Right lung (tissue), 5 donors: ENCODE measurements around the gene THSD4. TPM values are rescaled to one million over a fixed set of nuclear protein-coding genes. Genes with fewer than 3 reads are reported as not detected.
"Not testable (repeated sequence)": the region's sequence is repeated elsewhere in the genome, so short reads cannot be mapped to it uniquely, and the experiment has no call there.

ENCODE experiments used
- DNase-seq, 2 donors: peaks; one replicate each; pipeline ENCODE4 v3.0.0-alpha.2; 2013
- polyA plus RNA-seq, 5 donors: library from polyadenylated mRNA; unstranded; fragments of 120-200 nt; gene quantifications; one replicate each; pipeline versions ENCODE4 v1.2.1 to v1.2.3, GENCODE V29; 2013; ENCODE audit warnings: inconsistent platforms in 1 of 5, low replicate concordance in 1 of 5; ENCODE audit not compliant: insufficient read length in 5 of 5, insufficient read depth in 1 of 5

The THSD4 gene
- polyA plus RNA-seq, 5 donors = 14.0 to 27.2 (median 17.1) TPM

DNA sequence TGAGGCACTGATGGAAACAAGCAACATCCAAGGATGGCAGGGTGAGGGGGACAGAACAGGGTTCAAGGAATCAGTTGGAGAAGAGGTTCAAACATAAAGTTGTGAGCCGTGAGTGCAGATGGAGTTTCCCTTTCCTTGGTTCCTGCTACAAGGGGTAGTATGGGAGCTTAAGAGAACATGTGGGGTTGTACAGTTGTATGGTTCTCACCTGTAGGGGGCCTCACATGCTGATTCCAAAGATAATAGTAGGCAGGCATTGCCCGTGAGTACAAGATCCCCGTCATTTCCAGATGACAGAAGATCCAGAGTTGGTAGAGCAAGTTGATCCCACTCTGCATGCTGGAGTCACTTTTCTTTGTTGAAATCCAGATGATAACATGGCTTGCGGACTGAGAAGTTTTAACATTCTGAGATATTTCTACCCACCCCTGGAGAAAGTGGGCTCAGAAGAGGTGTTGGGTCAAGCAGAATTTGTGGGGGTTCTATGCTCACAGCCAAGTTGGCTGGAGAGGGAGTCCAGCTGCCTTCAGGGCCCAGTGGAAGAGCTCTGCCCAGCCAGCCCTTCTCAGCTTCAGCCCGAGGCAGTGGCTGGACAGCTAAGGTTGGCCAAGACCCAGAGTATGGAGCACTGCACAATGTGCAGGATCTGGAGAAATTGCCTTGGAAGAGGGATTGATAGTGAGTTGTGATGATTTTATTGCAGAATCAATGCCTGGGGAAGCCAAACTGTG lies 141.8 kb downstream of the THSD4 start:
- peak; percentile 66 to 69 for DNase-seq

DNA sequence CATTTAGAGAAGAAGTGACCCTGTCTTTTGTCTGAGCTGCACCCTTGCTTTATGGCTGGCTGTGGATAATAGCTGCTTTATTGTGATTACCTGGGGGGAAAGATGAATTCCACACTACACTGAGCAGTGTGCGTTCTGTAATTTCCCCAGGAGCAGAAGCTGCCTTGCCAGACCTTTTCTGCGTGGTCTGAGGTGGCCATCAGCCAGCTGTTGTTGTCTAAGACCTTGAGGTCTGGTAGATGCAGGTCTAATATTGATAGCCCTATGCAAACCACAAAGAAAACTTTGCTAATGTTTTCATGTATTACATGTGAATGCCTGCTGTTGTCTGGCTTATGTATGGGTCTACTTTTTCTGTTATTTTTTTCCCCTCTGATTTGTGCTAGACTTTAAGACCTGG lies 144.6 kb downstream of the THSD4 start:
- DNase-seq = no peak

DNA sequence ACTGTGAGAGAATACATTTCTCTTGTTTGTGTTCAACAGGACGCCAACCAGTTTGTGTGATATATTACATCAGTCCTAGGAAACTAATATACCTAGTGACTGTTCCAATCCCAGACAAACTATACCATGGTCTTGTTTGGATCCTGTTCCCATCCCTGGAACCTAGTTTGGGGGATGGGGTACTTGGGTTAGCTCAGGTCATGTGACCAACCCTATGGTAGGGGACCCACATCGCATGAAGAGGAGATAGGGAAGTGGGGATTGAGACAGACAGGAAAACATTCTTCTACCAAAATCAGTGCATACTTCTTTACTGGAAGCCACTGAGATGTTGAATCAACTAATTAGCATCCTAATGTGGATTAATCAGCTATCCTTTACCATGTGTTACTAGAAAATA lies 146.1 kb downstream of the THSD4 start:
- DNase-seq = no peak

DNA sequence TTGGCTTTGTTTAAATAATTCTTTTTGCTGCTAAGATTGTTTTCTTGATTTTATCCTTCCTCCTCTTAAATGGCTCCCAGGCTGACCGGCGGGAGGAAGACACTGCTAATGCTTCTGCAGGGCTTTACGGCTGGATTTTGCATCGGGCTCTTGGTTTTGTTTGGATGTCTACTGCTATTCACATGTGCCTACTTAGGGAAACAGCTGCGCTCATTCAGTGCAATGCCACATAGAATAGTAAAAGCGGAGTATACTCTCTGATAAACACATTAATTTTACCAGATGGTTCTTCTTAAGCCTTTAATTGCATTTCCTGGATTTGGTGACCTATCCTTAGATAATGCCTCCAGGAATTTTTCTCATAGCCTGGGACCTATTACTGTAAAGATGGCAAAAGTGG lies 146.6 kb downstream of the THSD4 start:
- no peak for DNase-seq

DNA sequence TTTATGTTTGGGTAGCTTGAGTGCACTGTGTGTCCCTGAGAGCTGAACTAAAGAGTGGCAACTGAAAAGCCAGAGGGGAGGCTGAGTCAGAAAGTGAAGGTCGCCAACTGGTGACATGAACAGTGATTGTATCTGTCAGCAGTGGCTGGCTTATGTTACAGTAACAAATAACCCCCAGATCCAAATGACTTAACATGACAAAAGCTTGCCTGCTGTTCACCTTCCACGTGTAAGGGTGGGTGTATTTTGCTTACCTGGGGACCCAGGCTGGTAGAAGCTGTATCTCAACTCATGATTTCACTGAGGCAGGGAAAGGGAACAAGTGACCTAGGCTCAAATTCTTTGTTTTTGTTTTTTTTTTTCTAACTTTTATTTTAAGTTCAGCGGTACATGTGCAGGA lies 147.3 kb downstream of the THSD4 start:
- DNase-seq = no peak

DNA sequence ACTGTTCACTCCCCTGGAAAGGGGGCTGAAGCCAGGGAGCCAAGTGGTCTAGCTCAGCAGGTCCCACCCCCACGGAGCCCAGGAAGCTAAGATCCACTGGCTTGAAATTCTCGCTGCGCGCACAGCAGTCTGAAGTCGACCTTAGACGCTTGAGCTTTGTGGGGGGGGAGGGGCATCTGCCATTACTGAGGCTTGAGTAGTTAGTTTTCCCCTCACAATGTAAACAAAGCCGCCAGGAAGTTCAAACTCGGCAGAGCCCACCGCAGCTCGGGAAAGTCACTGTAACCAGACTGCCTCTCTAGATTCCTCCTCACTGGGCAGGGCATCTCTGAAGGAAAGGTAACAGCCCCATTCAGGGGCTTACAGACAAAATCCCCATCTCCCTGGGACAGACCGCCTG lies 150.3 kb downstream of the THSD4 start:
- not testable (repeated sequence) for DNase-seq

DNA sequence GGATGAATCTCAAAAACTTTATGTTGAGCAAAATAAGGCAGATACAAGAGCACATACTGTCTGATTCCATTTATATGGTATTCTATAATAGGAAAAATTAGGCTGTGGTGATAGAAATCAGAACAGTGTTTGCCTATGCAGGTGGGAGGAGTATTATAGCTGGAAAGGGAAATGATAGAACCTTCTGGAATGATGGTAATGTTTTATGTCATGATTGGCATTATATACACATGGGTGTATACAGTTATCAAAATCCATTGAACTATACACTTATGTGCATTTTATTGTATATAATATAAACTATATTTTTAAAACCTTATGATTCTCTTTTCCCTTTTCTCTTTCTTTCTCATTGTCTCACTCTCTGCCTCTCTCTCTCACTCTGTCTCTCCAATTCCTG lies 156.1 kb downstream of the THSD4 start:
- DNase-seq = no peak

DNA sequence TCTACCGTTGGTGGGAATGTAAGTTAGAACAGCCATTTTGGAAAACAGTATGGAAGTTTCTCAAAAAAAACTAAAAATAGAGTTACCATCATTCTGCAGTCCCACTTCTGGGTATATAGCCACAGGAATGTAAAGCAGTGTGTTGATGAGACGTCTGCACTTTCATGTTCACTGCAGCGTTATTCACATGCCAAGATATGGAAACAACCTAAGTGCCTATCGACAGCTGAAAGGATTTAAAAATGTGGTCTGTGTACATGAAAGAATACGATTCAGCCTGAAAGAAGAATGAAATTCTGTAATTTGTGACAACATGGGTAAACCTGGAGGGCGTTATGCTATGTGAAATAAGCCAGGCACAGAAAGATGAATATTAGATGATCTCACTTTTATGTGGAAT lies 157.7 kb downstream of the THSD4 start:
- DNase-seq = no peak

DNA sequence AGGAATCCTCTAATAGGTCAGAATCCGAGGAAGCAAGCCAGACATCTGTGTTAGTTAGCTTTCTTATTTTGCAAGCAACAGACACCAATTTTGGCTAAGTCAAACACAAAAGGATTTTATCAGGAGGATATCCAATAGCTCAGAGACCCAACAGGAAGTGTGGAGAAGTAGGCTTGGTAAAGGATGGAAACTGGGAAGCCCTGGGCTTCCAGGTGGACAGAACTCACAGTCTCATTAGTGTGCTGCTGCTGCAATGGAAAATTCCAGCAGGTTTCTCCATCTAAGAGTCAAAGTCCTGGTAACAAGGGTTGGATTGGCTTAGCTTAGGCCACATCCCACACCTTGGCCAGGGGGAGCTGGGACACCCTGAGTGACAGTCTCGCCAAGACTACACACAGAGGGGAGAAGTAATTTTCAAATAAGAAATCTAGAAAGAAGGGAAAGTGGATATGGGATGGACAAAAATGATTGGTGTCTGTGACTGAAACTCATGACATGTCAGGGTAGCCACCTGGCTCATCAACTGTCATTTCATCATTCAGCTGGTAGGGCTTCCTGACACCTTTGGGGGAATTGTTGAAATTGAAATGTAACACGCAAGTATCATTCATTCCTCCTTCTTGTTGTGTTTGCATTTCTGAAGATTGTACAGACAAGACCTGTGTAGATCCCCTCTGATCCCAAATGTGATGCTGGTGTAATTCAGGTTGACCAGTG lies 158.6 kb downstream of the THSD4 start:
- no peak for DNase-seq

DNA sequence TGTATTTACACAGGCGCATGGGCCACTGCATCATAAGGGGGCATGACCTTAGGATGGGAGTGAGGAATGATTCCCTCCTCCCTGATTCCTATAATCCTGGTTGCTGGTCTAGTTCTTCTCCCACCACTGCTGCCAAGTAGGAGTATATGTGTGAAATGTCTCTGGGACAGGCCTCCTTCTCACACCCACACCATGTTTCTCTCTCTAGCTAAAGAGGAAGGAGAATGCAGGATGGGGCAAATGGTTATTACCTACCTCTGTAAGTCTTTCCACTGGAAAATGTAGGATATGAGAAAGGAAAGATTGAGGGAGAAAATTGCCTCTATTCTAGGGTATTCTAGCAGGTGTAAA lies 159.2 kb downstream of the THSD4 start:
- no peak for DNase-seq

DNA sequence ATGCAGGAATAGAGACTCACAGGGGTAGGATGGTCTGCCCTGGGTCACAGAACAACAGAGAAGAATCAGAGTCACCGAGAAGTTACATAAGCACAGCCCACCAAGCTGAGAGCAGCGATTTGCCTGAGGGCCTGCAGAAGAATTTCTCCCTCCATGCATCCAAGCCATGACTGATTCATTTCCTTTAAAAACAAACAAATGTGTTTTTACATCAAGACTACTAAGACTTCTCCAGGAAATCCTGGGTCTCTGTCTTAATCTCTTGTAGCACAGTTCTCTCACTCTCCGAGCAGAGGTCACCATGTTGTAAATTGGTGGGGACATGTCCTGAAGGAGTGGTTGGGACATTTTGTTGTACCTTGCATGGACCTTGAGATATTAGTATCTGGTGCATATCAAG lies 159.8 kb downstream of the THSD4 start:
- no peak for DNase-seq

DNA sequence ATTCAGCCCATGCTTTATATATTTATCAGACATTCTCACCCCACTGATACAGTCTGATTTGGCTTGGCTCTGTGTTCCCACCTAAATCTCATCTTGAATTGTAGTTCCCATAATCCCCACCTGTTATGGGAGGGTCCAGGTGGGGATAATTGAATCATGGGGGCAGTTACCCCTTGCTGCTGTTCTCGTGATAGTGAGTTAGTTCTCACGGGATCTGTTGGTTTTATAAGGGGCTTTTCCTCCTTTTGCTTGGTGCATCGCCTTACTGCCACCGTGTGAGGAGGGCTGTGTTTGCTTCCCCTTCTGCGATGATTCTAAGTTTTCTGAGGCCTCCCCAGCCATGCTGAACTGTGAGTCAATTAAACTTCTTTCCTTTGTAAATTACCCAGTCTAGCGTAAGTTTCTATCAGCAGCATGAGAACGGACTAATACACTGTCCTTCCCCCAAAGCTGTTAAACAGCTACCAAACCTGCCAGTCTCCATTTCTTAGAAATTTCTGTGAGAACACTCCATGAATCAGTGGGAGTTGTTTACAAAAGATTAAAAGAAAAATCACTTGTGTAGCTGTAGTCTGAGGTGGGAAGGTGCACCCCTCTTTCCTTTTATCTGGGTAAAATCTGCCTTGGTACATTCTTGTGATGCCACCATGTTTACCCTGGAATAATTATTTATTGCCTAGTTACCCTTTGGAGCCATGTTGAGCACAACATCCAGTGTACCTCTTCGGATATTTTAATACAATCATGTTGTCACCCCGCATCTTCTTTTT lies 160.5 kb downstream of the THSD4 start:
- no peak for DNase-seq

DNA sequence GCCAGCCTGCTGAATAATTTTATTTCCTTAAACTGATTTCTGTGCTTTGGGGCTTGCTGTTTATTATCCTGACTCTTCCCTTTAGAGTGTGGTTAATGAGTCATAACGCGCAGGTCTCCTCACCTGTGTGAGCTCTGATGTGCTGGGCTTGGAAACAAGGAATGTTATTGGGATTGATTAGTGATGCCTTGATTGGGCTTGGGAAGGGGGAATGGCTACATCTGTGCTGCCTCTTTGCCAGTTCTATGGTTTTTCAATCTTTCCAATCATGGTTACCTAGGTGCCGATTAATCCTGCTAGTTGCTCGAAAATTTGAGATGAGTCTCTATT lies 161.0 kb downstream of the THSD4 start:
- no peak for DNase-seq

DNA sequence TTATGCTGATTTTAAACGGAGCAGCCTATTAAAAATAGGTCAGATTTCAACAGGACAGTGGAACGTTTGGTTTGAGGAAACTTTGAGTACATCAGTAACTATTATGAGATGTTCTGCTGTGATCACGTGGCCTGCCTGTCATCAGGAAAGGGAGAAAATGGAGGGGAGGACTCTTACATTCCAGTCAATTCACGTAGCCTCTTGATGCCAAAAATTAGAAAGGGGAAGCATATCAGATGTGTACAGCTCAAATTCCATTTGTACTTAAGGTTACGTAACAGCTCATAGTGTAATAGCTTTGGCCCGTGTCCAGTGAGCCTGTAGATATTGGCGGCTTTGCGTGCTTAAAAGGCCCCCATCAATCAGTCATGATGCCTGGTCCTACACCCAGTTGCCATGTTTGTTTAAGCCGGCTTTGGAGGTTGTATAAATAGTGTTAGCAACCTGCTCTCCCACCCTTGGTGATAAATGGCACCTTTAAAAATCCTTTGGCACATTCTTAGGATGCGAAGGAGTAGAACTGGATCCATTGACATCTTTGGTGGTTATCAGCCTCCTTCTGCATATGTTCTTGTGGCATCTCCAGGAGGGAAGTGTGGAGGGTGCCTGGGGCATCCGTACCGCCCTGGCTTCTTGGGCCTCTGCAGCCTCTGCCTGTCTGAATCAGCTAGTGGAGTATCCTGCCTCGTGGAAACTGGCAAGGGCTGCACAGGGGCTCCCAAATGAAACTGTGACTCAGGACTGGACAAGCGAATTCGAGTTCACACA lies 163.9 kb downstream of the THSD4 start:
- peak; percentile 82 for DNase-seq

DNA sequence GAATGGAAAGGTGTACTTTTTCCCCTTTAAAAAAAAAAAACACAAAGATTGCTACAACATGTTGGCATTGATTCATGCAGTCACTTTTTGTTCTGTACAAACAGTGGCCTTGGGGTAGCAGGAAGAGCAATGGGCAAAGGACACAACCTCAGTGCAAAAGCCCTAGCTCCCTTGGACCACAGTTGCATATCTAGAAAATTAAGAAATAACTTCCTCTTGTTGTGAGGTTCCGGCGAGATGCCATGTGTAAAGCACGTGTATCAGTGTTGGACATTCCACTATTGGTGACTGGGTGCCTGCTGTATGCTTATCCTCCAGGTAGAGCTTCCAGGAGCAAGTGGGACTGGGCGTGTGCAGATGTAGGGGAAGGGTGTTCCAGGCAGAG lies 164.5 kb downstream of the THSD4 start:
- no peak for DNase-seq

DNA sequence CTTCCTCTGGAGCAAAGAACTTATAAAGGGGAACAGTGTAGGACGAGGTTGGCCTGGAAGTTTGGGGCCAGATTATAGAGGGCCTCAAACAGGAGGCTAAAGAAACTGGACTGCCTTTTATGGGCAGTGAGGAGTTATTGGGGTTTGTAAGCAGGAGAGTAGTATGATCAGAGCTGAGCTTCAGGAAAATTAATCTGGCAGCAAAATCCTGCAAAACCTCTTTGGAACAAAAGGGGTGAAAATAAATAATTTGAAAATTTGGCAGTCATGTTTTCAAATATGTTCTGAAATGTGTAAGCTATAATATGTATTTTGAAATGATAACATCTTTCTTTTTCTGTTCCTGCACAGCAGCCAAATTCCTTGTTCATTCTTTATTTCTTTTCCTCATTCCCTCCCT lies 164.9 kb downstream of the THSD4 start:
- no peak for DNase-seq

DNA sequence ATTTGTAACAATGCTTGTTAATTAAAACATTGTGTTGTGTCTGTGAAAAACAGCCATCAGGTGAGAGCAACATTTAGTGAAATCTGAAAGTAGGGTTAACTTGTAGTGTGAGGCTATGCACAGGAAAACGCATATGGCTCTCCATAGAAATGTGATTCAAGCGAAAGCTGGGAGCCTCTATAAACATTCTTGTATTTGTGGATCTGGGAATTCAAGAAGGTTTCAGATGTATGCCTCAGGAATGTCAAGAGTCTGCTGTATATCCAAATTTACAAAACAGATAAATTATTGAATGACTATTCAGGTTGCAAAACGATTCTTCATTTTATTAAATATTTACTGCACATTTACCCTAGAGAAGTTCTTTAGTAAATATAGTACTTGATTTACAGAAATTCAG lies 166.0 kb downstream of the THSD4 start:
- no peak for DNase-seq

DNA sequence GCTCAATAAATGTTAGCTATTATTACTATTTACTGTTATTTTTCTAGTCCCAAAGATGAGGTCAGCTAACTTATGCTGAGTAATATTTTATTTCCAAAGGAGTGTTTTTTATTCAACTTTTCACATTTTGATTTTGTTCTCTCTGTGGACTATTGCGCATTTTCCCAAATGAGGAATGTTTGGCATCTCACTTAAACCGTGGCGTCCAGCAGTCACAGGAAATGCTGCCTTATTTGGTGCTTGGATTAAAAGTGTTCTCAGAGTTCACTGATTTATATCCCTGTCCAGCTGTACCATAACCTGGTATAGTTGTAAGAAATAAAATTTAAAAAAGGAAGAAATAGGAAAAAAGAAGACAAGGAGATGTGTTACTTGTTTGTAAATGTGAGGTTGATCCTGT lies 166.8 kb downstream of the THSD4 start:
- no peak for DNase-seq

DNA sequence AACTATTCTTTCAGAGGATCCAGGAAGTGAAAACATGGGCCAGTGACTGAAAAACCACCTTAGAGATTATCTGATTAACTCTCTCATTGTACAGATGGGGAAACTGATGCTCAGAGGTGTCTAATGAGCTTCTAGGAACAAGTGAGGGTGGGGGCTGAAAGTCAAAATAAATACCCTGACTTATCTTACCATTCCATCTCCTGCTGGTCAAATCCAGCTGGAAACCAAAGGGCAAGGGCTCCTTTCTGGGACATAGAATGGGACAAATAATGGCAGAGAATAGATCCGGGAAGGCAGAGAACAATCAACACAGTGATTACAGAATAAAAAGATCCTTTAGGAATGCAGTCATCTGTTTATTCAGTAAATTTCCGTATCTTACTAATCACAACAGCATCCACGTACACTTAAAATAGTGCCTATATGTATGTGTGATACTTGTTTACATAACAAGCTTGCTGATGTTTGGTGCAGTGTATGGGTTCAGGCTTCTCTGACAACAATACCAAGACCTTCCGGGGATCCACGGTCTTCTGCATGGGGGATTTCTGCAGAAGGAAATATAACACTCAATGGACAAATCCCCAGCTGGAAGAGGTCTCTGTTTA lies 173.2 kb downstream of the THSD4 start:
- DNase-seq = no peak

DNA sequence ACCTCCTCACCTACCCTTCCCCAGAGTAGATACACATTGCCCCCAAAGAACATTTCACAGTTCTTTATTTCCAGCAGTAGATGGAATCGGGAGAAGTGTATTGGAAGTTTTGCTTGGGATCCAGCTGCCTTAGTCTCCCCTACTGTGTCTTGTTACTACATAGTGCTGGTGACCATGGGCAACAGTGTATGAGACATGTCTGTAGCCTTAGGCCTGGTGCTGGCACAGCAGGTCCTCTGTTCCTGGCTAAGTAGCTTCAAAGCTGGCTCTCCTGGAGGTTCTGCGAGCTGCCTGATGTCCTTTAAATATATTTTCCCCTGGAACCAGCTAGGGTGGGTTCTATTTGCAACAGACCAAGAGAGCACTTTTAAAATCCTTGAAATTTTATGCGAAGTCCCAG lies 174.7 kb downstream of the THSD4 start:
- DNase-seq = no peak

DNA sequence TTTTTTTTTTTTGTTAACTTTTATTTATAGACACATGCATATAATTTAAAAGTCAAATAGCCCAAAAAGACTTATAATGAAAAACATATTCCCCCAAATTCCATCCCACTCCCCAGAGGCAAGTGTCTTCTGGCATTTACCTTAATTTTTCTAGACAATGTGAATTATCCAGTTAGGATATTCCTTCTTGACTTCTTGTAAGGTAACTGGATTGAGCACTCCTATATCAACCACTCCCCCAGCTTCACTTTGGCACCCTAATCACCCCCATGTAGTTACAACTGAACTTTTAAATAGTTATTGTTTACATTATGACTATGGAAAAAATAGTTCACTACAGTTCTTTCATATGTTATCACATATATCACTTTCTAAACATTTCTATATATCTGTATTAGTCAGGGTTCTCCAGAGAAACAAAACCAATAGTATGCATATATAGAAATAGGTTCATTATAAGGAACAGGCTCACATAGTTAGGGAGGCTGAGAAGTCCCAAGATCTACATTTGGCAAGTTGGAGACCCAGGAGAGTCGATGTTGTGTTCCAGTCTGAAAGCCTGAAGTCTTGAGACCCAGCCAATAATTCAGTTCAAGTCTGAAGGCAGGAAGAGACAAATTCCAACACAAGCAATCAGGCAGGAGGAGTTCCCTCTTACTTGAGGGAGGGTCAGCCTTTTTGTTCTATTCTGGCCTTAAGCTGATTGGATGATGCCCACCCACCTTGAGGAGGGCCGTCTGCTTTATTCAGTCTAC lies 175.8 kb downstream of the THSD4 start:
- no peak for DNase-seq
